GM10847 (cell line): ENCODE data around the gene OR2A25.

ENCODE experiments used
- POLR2A ChIP-seq: IDR thresholded peaks from 2 replicates; pipeline ENCODE4 v1.6.1; 2011; ENCODE audit not compliant: insufficient read length; ENCODE audit errors: extremely low read depth

Gene OR2A25

DNA sequence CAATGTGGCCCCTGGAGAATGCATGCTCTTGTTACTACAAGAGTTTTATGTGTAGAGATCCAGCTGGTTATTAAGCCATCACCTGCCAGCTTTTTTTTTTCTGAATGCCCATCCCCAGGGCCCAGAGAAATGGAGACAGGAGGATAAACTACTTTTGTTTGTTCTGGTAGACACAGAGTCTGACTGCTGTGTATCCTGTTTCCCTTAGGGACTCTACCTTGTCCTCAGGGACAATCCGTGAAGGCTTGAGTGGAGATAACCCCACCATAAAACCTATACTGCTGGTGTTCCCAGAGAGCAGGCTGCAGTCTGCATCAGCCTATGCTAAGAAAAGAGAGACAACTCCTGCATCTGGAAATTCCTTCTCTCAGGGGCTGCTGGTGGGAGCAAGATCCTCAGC lies 21.0 kb upstream of the OR2A25 start, which contains the start of gene OR2A5:
OR2A5 (plus strand) TSS at position 301 of the 400 bp plus-strand sequence. CDS start 1,454 bp downstream, outside the sequence.
- TF ChIP-seq POLR2A: no peak

DNA sequence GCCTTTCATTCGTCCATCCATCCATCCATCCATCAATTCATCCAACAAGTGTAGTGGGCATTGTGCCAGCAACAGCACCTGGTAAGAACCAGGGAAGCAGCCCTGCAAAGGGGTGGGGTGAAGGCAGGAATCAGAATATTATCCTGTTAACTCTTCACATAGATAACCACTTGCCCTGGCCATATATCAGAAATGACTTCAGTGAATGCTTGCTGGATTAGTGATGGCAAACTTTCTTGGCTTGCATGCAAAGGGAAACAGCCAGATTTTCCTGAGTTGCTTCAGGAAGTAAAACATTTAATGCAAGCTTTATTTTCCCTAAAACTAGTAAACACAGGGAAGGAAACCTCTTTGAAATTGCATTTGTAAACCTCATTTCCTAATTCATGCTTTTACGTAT lies 20.1 kb upstream of the OR2A25 start:
- no peak for TF ChIP-seq POLR2A

DNA sequence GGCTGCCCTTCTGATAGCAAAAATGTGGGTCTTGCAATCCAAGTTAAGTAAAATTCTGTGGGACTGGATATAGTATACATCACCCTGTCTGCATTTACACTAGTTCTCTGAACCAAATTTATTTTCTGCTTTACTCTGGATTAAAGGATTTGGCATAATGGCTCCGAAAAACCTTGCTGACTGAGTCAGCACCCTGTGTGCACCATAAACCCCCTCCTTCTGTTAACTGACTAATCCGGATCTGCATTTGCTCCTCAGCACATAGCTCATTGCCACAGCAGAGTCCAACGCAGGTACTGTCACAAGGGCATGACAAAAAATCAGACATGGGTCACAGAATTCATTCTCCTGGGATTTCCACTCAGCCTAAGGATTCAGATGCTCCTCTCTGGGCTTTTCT lies 19.5 kb upstream of the OR2A25 start:
- TF ChIP-seq POLR2A: no peak

DNA sequence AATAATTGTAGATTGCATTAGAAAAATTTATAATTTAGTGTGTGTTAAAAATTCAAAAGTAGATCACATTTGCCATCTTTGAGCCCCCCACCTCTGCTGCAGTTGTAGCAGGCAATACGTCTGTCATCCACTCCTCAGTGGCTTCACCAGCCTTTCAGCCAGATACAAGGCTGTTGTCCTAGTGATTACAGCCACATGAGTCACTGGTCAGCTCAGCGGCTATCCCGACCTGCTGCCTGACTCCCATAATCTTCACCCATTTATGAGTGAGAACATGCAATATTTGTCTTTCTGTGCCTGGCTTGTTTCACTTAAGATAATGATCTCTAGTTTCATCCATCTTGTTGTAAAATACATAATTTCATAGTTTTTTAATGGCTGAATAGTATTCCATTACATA lies 11.7 kb upstream of the OR2A25 start:
- no peak for TF ChIP-seq POLR2A

DNA sequence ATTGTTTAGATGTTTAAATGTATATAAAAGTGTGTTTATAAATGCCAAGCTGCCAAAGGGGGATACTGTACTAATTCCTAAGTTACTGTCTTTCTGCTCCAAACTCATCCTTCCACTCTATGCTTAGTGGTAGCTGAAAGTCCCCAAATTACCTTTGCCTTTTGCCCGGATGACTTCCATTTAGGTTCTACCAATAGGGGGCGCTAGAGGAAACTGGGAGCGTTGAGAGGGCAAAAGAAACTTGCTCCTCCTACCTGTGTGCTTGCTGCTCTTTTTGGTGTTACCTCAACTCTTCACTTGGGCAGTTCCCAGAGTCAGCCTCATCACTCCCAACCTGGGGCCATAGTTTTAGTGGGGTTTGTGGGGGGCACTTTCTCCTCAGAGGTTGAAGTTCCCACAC lies 5.9 kb upstream of the OR2A25 start:
- no peak for TF ChIP-seq POLR2A

DNA sequence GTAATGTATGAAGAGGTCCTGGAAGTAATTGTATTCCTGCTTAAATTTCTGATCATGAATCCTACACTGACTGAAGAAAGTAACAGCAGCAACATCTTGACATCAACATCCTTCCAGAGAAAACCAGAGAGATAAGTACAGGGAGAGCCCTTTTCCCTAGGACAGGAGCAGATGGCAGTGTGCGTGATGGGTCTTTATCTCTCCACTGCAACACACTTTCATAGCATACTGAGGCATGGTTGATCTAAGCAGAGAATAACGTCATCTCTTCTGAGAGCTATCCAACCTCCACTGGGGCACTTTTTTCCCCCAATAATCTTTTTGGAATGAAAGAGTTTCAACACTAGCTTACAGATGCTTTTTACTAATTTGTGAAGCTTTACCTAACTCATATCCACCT lies 342 bp downstream of the OR2A25 start:
- no peak for TF ChIP-seq POLR2A

DNA sequence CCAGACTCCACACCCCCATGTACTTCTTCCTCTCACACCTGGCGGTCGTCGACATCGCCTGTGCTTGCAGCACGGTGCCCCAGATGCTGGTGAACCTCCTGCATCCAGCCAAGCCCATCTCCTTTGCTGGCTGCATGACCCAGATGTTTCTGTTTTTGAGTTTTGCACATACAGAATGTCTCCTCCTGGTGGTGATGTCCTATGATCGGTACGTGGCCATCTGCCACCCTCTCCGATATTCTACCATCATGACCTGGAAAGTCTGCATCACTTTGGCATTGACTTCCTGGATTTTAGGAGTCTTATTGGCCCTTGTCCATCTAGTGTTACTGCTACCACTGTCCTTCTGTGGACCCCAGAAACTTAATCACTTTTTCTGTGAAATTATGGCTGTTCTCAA lies 4.8 kb downstream of the OR2A25 start:
- TF ChIP-seq POLR2A: no peak

DNA sequence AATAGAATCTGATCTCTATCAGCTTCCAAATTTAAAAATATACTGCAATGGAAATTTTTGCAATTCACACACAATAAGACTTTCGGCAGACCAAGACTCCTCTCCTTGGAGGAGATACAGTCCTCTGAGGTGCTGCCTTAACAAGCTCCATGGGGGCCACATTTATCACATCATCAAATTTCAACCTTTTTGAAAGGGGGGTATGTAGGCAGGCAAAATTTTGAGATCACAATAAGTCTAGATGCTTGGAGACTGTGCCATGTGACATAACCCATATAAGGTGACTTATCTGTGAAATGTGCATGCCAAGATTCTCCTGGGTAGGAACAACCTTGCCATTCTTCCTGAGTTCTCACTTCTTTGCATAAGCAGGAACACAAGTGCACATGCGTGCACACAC lies 16.4 kb downstream of the OR2A25 start, which contains the start of gene OR2A12:
OR2A12 (plus strand) TSS at position 301 of the 400 bp plus-strand sequence. CDS start 8,830 bp downstream, outside the sequence.
- TF ChIP-seq POLR2A: no peak

DNA sequence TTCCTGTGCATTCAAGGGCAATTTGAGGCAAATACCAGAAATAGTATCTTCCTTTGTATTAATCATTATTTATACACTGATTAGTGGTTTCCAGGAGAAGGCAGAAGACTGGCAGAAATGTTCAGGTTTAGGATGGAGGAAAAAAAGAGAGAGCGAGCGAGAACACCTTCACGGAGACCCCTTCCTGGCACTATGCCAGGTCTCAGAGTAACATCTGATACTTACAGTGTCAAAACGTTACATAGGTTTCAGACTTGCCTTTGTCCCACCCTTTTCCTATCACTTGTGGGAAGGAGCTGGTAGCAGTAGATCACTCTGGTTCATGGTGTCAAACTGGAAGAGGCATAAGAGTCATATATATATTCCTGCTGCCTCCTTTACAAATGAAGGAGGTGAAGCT lies 17.1 kb downstream of the OR2A25 start:
- TF ChIP-seq POLR2A: no peak

DNA sequence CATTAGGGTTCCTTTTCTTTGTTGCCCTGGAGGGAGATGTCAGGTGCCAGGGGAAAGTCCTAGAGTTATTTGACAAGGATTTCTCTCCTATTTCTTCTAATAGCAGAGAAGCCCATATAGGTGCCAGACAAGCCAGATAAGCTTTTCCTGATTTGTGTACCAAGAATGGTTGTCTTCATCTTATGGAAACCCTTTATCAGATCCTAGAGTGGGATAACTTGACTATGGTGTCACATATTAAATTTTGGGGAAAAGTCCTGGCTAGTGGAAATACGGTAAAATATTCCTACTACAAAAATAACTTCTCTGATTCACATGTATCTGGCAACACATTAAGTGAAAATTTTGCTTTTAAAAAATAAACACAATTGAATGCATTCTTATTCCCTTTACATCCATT lies 17.6 kb downstream of the OR2A25 start:
- TF ChIP-seq POLR2A: no peak

DNA sequence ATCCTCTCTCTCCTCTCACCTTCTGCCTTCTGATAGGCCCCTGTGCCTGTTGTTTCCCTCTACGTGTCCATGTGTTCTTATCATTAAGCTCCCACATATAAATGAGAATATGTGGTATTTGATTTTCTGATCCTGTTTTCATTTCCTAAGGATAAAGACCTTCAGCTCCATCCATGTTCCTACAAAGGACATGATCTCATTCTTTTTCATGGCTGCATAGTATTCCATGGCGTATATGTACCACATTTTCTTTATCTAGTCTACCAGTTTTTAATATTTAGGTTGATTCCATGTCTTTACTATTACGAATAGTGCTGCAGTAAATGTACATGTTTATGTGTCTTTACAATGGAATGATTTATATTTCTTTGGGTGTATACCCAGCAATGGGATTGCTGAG lies 21.1 kb downstream of the OR2A25 start:
- no peak for TF ChIP-seq POLR2A

DNA sequence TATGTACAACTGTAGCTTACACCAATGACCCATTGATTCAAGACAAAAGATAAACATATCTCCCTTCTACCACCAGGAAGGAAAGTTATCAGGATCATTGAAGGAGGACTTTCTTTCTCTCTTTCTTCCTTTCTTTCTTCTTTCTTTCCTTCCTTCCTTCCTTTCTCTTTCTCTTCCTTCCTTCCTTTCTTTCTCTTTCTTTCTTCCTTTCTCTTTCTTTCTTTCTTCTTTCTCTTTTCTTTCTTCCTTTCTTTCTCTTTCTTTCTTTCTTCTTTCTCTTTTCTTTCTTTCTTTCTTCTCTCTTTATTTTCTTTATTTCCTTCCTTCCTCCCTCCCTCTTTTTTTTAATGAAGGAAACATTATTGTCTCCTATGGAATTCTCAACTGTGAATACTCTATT lies 29.2 kb downstream of the OR2A25 start:
- no peak for TF ChIP-seq POLR2A

DNA sequence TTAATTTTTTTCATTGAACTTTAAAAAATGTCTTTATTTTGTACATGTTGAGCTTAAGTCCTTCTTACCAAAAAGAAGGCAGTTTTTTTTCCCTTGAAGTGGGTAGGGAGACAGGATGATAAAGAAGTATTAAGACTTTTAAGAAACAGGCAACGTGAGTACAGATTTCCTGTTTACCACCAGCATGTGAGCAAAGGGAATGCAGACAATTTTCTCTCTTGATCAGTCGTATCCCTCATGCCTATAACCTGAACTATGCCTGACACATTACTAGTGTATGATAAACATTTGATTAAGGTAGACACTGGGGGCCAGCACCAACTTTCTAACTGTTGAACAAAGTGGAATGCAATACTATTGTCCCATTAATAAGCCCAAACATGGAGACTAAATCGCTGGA lies 31.0 kb downstream of the OR2A25 start:
- no peak for TF ChIP-seq POLR2A

DNA sequence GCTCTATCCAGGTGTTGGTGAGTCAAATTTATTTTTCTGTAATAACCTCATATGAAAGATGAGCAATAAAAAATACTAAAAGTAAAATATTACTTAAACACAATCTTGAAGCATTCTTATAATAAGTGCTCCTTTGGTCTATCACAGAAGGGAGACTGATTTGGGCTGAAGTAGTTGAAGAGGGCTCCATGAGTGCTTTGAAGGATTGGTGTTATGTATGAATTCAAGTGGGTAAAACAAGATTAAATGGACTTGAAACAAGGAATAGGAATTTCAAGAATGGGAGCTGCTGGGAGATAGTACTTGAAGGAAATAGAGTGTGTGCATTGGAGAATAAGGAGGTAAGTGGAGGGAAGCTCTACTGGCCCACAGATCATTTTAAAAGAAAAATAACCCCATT lies 32.4 kb downstream of the OR2A25 start:
- no peak for TF ChIP-seq POLR2A

DNA sequence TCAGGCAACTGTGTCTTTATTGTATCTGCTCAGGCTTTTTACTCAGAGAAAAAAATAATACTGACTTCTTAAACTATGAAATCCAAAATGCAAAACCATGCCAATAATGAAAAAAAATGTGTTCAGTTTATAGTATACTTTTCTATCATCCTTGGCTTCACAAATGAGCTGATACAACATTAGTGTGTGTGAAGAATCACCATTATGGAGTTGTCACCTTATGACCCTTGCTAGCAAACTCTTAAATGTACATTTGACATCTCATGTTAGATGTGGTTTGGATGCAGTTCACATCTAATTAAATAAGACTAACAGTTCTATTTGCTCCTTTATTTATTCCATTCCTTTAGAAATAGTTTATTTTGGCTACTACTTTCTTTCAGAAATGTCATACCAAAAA lies 35.6 kb downstream of the OR2A25 start:
- no peak for TF ChIP-seq POLR2A

DNA sequence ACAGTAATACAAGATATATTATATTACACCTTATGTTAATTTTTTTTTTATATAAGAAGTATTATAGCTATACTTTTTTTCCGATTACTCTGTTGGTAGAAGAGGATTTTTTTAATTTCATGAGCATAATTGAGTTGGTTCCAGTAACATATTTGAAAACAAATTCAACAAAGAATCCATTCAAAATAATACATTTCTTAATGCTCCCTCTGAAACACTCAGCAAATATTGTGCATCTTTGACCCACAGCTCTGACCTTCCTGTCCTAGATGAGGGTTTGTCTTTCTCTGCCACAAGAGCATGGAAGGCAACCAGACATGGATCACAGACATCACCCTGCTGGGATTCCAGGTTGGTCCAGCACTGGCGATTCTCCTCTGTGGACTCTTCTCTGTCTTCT lies 39.7 kb downstream of the OR2A25 start, which contains the start of gene OR2A2:
OR2A2 (plus strand) TSS at position 301 of the 400 bp plus-strand sequence; CDS start at position 301, 0 bp downstream.
- TF ChIP-seq POLR2A: no peak

DNA sequence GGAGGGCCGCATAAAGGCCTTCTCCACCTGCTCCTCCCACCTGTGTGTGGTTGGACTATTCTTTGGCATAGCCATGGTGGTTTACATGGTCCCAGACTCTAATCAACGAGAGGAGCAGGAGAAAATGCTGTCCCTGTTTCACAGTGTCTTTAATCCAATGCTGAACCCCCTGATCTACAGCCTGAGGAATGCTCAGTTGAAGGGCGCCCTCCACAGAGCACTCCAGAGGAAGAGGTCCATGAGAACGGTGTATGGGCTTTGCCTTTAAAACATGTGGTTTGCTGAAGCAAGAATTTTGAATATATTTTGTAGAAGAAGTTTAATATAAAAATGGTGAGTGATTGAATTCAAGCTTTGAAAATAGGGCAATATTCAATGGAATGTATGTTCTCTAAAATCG lies 40.7 kb downstream of the OR2A25 start:
- no peak for TF ChIP-seq POLR2A

DNA sequence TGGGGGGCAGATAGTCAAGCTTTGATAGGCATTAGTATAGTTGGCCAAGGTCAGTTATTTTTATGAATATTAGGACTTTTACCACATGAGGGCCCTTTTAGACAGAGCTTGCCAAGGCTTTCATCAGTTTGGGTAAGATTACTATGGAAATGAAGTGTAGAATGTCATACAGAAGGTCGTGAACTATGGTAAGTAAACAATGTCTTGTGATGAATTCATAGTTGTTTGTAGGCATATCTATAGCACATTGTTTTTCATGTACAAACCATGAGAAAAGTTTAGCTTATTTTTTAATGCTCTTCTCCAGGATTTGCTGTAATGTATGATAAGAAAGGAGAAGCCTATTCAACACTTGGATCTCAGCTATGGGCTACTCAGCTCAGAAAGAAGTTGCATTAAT lies 44.0 kb downstream of the OR2A25 start:
- no peak for TF ChIP-seq POLR2A
